ENCODE results near the gene MCM3AP.
A peak's percentile ranks its signal among the peaks of the same experiment; 100 is the strongest.

Gene MCM3AP

GRCh38 chr21:46220847-46221246 is 64.6 kb downstream of the MCM3AP start:
- DNase-seq (no peak), ATAC-seq (replicated peaks) (no peak)
- Mint-ChIP-seq H3K27me3 (no peaks in the 10 kb centered on the region), H3K36me3 (ENCODE audit: insufficient read depth) (peaks cover 14% of the 10 kb centered on the region), H3K27ac (peak overlapping the region in 1 of 2 donors; percentile 52), H3K9me3 (no peaks in the 10 kb centered on the region), H3K4me3 (no peak overlapping the region), H3K4me1 (ENCODE audit: low read depth in 2 of 2) (peaks cover 16 to 21% of the 10 kb centered on the region in 2 donors)

GRCh38 chr21:46220275-46220810 is 65.1 kb downstream of the MCM3AP start:
- peaks cover 14% of the 10 kb centered on the region for H3K36me3 Mint-ChIP-seq (ENCODE audit: insufficient read depth)
- H3K4me3 Mint-ChIP-seq = no peak overlapping the region
- DNase-seq = no peak
- ATAC-seq (replicated peaks) = no peak
- H3K9me3 Mint-ChIP-seq = no peaks in the 10 kb centered on the region
- H3K27me3 Mint-ChIP-seq = no peaks in the 10 kb centered on the region
- peaks cover 11 to 16% of the 10 kb centered on the region in 2 donors for H3K4me1 Mint-ChIP-seq (ENCODE audit: low read depth in 2 of 2)
- peak overlapping the region; percentile 11 to 52 for H3K27ac Mint-ChIP-seq

GRCh38 chr21:46219591-46220239 is 65.7 kb downstream of the MCM3AP start:
- no peaks in the 10 kb centered on the region for H3K27me3 Mint-ChIP-seq
- no peak for ATAC-seq (replicated peaks)
- peak overlapping the region in 1 of 2 donors; percentile 11 for H3K27ac Mint-ChIP-seq
- H3K4me1 Mint-ChIP-seq (ENCODE audit: low read depth in 2 of 2) = peaks cover 10 to 16% of the 10 kb centered on the region in 2 donors
- no peaks in the 10 kb centered on the region for H3K9me3 Mint-ChIP-seq
- DNase-seq = no peak
- H3K4me3 Mint-ChIP-seq = no peak overlapping the region
- H3K36me3 Mint-ChIP-seq (ENCODE audit: insufficient read depth) = peaks cover 14% of the 10 kb centered on the region

GRCh38 chr21:46218906-46219590 is 66.4 kb downstream of the MCM3AP start:
- Mint-ChIP-seq H3K36me3 (ENCODE audit: insufficient read depth) (peaks cover 10% of the 10 kb centered on the region), H3K27me3 (no peaks in the 10 kb centered on the region), H3K27ac (no peak overlapping the region), H3K9me3 (no peaks in the 10 kb centered on the region), H3K4me1 (ENCODE audit: low read depth in 2 of 2) (peaks cover 10 to 13% of the 10 kb centered on the region in 2 donors), H3K4me3 (no peak overlapping the region)
- ATAC-seq (replicated peaks) (no peak), DNase-seq (no peak)

GRCh38 chr21:46217511-46218196 is 67.8 kb downstream of the MCM3AP start:
- H3K27ac Mint-ChIP-seq = no peak overlapping the region
- DNase-seq (no peak), ATAC-seq (replicated peaks) (no peak)
- H3K36me3 Mint-ChIP-seq (ENCODE audit: insufficient read depth) = peaks cover 7% of the 10 kb centered on the region
- no peaks in the 10 kb centered on the region for H3K9me3 Mint-ChIP-seq
- no peak overlapping the region for H3K4me3 Mint-ChIP-seq
- no peaks in the 10 kb centered on the region for H3K27me3 Mint-ChIP-seq
- peaks cover 8 to 13% of the 10 kb centered on the region in 2 donors for H3K4me1 Mint-ChIP-seq (ENCODE audit: low read depth in 2 of 2)

- Mint-ChIP-seq H3K27me3 (no peaks in the 10 kb centered on the region), H3K4me3 (no peak overlapping the region), H3K27ac (no peak overlapping the region), H3K4me1 (ENCODE audit: low read depth in 2 of 2) (peaks cover 3 to 7% of the 10 kb centered on the region in 2 donors), H3K9me3 (no peaks in the 10 kb centered on the region), H3K36me3 (ENCODE audit: insufficient read depth) (peaks cover 7% of the 10 kb centered on the region)
- ATAC-seq (replicated peaks) = no peak
- no peak for DNase-seq
These were observed 69.2 kb downstream of the MCM3AP start for GRCh38 chr21:46216132-46216747.

GRCh38 chr21:46215436-46216131 is 69.8 kb downstream of the MCM3AP start:
- Mint-ChIP-seq H3K27ac (no peak overlapping the region), H3K36me3 (ENCODE audit: insufficient read depth) (peaks cover 7% of the 10 kb centered on the region), H3K27me3 (no peaks in the 10 kb centered on the region), H3K9me3 (no peaks in the 10 kb centered on the region), H3K4me3 (no peak overlapping the region), H3K4me1 (ENCODE audit: low read depth in 2 of 2) (peaks cover 3 to 5% of the 10 kb centered on the region in 2 donors)
- ATAC-seq (replicated peaks) (no peak), DNase-seq (no peak)

- H3K9me3 Mint-ChIP-seq = no peaks in the 10 kb centered on the region
- ATAC-seq (replicated peaks) (no peak), DNase-seq (no peak)
- H3K27me3 Mint-ChIP-seq = no peaks in the 10 kb centered on the region
- no peak overlapping the region for H3K4me3 Mint-ChIP-seq
- peaks cover 10% of the 10 kb centered on the region for H3K36me3 Mint-ChIP-seq (ENCODE audit: insufficient read depth)
- H3K27ac Mint-ChIP-seq = no peak overlapping the region
- peaks cover 3 to 4% of the 10 kb centered on the region in 2 donors for H3K4me1 Mint-ChIP-seq (ENCODE audit: low read depth in 2 of 2)
These were observed 70.7 kb downstream of the MCM3AP start for GRCh38 chr21:46214478-46215340.

- Mint-ChIP-seq H3K27ac (peak overlapping the region; percentile 28 to 53), H3K9me3 (no peaks in the 10 kb centered on the region), H3K36me3 (ENCODE audit: insufficient read depth) (peaks cover 6% of the 10 kb centered on the region), H3K4me1 (ENCODE audit: low read depth in 2 of 2) (peaks cover 3 to 4% of the 10 kb centered on the region in 2 donors), H3K4me3 (no peak overlapping the region), H3K27me3 (no peaks in the 10 kb centered on the region)
- DNase-seq (no peak), ATAC-seq (replicated peaks) (no peak)
These were observed 71.7 kb downstream of the MCM3AP start for GRCh38 chr21:46213620-46214286.

- ATAC-seq (replicated peaks) = no peak
- H3K27ac Mint-ChIP-seq = peak overlapping the region; percentile 28 to 80
- no peak for DNase-seq
- no peaks in the 10 kb centered on the region for H3K27me3 Mint-ChIP-seq
- H3K36me3 Mint-ChIP-seq (ENCODE audit: insufficient read depth) = peaks cover 6% of the 10 kb centered on the region
- no peaks in the 10 kb centered on the region for H3K9me3 Mint-ChIP-seq
- no peak overlapping the region for H3K4me3 Mint-ChIP-seq
- H3K4me1 Mint-ChIP-seq (ENCODE audit: low read depth in 2 of 2) = peaks cover 3 to 4% of the 10 kb centered on the region in 2 donors
These were observed 72.5 kb downstream of the MCM3AP start for GRCh38 chr21:46212721-46213484.
